Panc1 (cell line): Measurements from ENCODE around the gene ENTPD8. TPM values are rescaled to one million over a fixed set of nuclear protein-coding genes. Genes with fewer than 3 reads are reported as not detected.

ENCODE experiments used
- ATAC-seq: fragments of 200-7000 bp; cut with Tn5 transposase; 2 replicates; pipeline ENCODE4 v1.9.1; 2020; ENCODE audit warnings: mild to moderate bottlenecking, moderate library complexity
- BruUV-seq: library from RNA; stranded (reverse); fragments of 400-500 nt; replicated peaks from 2 replicates; lab custom pipeline; 2021; lab: Mats Ljungman, UMichigan
- CTCF ChIA-PET: fragments of 300-600 bp; sonication (Branson Sonifier 250); formaldehyde crosslinking; loops from one replicate; lab custom pipeline; 2022; ENCODE audit warnings: antibody characterized with exemption; lab: Charles Lee
- POLR2A ChIA-PET: fragments of 300-600 bp; sonication (Branson Sonifier 250); formaldehyde crosslinking; loops from one replicate; lab custom pipeline; 2022; ENCODE audit warnings: antibody characterized with exemption; lab: Charles Lee
- DNase-seq: peaks from one replicate; pipeline ENCODE4 v3.0.0-alpha.2; 2010; ENCODE audit warnings: low read depth, low spot score
- H3K27ac ChIP-seq: 2 replicates; pipeline ENCODE4 v1.5.1; 2011; ENCODE audit warnings: mild to moderate bottlenecking, low read length, inconsistent platforms
- H3K27me3 ChIP-seq: fragments of 200-500 bp; sonication (Bioruptor generic); 2 replicates; pipeline ENCODE4 v1.6.0; 2014; ENCODE audit warnings: low read length, inconsistent platforms; ENCODE audit not compliant: control insufficient read depth, insufficient read depth
- H3K36me3 ChIP-seq: fragments of 200-500 bp; sonication (Bioruptor generic); 2 replicates; pipeline ENCODE4 v1.5.1; 2014; ENCODE audit warnings: inconsistent platforms, mild to moderate bottlenecking, low read length, moderate library complexity; ENCODE audit not compliant: control insufficient read depth, insufficient read depth
- H3K4me1 ChIP-seq: 2 replicates; pipeline ENCODE4 v1.5.1; 2011; ENCODE audit warnings: inconsistent platforms, mild to moderate bottlenecking, low read length, moderate library complexity; ENCODE audit not compliant: control insufficient read depth, insufficient read depth
- H3K4me3 ChIP-seq, 2 experiments: 2 replicates each; pipeline ENCODE4 v1.5.1; 2011 to 2012; ENCODE audit warnings: low read depth in 2 of 2, low read length in 2 of 2, mild to moderate bottlenecking in 2 of 2, inconsistent platforms in 1 of 2, moderate library complexity in 1 of 2
- H3K9me3 ChIP-seq: fragments of 200-500 bp; sonication (Bioruptor generic); 2 replicates; pipeline ENCODE4 v1.5.1; 2014; ENCODE audit warnings: low read depth, mild to moderate bottlenecking, inconsistent platforms, low read length, moderate library complexity; ENCODE audit not compliant: control insufficient read depth, insufficient read depth
- CTCF ChIP-seq: fragments of 450-650 bp; IDR thresholded peaks from 2 replicates; pipeline ENCODE4 v1.5.1; 2017; ENCODE audit warnings: mild to moderate bottlenecking
- POLR2AphosphoS5 ChIP-seq: IDR thresholded peaks from 2 replicates; pipeline ENCODE4 v1.6.1; 2012; ENCODE audit warnings: mild to moderate bottlenecking, low read depth, low read length, moderate library complexity
- REST ChIP-seq, 2 experiments: IDR thresholded peaks; 2 replicates each; pipeline ENCODE4 v1.6.1; 2011 to 2012; ENCODE audit warnings: low read depth in 2 of 2, control low read depth in 1 of 2, low read length in 1 of 2, mild to moderate bottlenecking in 1 of 2, moderate library complexity in 1 of 2; ENCODE audit not compliant: insufficient read depth in 1 of 2
- SIN3A ChIP-seq: IDR thresholded peaks from 2 replicates; pipeline ENCODE4 v1.6.1; 2012; ENCODE audit warnings: low read depth, mild to moderate bottlenecking, low read length, moderate library complexity, borderline replicate concordance; ENCODE audit not compliant: insufficient read depth
- TCF7L2 ChIP-seq: IDR thresholded peaks from 2 replicates; pipeline ENCODE4 v1.6.1; 2011; ENCODE audit warnings: mild to moderate bottlenecking, low read depth, low read length, inconsistent platforms
- in situ Hi-C: cut with HindIII; loops from 2 replicates; pipeline ENCODE4 v1.10.0; 2016; ENCODE audit warnings: low sequenced_read_pairs, low pct_unique_long_range_greater_than_20kb
- intact Hi-C: fragments of 100-400 bp; cut with micrococcal nuclease; formaldehyde crosslinking; loops from one replicate; pipeline ENCODE4 v1.10.0; 2022; ENCODE audit not compliant: unreplicated experiment
- total RNA-seq: library from RNA; stranded (reverse); gene quantifications from one replicate; pipeline ENCODE4 v1.2.1, GENCODE V29; 2021; ENCODE audit not compliant: unreplicated experiment

ENTPD8 gene
- total RNA-seq, 1 experiment from 2014 or later: 3.9 TPM

GRCh38 chr9:137390553-137391410 is 50.4 kb downstream of the ENTPD8 start:
- H3K27me3 ChIP-seq: no peaks in the 10 kb centered on the region
- ChIA-PET CTCF (no interaction called here), POLR2A (interaction anchor here (0.6 kb wide), 1 partner anchor 98 kb away, joined by 11 read pairs; no protein-coding TSS in a partner anchor)
- no TSS peak for BruUV-seq
- H3K4me3 ChIP-seq: no peak overlapping the region
- no peak for TF ChIP-seq SIN3A
- TF ChIP-seq TCF7L2: no peak
- TF ChIP-seq REST (IDR thresholded peaks at IDR 0.05; ENCODE audit: insufficient read depth in 1 of 2, low read depth in 2 of 2, low read length in 1 of 2): no peak
- TF ChIP-seq CTCF: no peak
- no peak for TF ChIP-seq POLR2AphosphoS5
- peak; percentile 25; the same call in 1 of the 2 replicates for ATAC-seq
- no peak overlapping the region for H3K27ac ChIP-seq
- intact Hi-C loops: no loop called here
- no peaks in the 10 kb centered on the region for H3K4me1 ChIP-seq
- no peaks in the 10 kb centered on the region for H3K36me3 ChIP-seq
- in situ Hi-C loops: no loop called here
- DNase-seq: no peak
- no peaks in the 10 kb centered on the region for H3K9me3 ChIP-seq

GRCh38 chr9:137389428-137389746 is 51.8 kb downstream of the ENTPD8 start:
- ATAC-seq: no peak
- no TSS peak for BruUV-seq
- TF ChIP-seq POLR2AphosphoS5 (no peak), TCF7L2 (no peak), CTCF (no peak), SIN3A (no peak)
- H3K9me3 ChIP-seq: no peaks in the 10 kb centered on the region
- no peak overlapping the region for H3K27ac ChIP-seq
- ChIA-PET CTCF (no interaction called here), POLR2A (no interaction called here)
- no peak overlapping the region for H3K4me3 ChIP-seq
- DNase-seq: no peak
- in situ Hi-C loops: no loop called here
- H3K4me1 ChIP-seq: no peaks in the 10 kb centered on the region
- no peaks in the 10 kb centered on the region for H3K36me3 ChIP-seq
- intact Hi-C loops: no loop called here
- no peaks in the 10 kb centered on the region for H3K27me3 ChIP-seq
